ENCODE results near the gene SP110.

SP110 gene

DNA sequence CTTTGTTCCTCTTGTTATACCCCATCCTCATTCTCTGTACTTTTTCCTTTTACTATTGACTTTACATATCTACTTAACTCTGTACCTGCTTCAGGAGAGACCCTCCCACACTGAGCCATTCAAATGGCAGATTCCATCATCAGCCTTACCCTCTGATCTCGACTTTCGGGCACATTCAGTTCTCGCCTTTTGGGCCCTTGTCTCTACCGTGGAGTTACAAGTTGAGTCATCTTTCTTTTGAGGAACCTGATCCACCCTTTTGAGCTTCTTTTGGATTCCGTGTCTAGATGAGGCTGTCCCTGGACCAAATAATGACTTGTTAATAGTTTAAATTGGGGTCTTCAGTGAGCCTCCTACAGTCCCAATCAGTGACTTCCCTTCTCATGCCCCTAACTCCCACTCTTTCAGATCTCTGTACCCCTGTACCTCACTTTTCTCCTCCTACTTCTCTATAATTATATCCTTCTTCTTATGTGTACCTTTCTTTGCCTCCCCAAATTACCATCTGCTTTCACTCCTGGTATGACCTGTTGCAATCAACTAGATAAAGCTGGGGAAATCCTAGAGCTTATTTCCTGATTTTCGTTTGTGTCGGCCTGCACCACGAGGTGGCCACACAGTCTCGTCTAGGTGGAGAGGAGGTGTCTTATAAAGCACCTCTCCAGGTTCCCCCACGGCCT, 17.2 kb downstream of the SP110 start:
- peak overlapping the region; percentile 81 for H3K4me3 ChIP-seq (ENCODE audit: low read length)
- H3K27me3 ChIP-seq (ENCODE audit: control insufficient read depth, low read length): no peaks in the 10 kb centered on the region
- peaks cover 18% of the 10 kb centered on the region for H3F3A ChIP-seq (ENCODE audit: control insufficient read depth, insufficient read depth)
- H3K36me3 ChIP-seq (ENCODE audit: control insufficient read depth, low read length): peaks cover 17% of the 10 kb centered on the region
- no peak for TF ChIP-seq EZH2phosphoT487 (IDR thresholded peaks at IDR 0.05; ENCODE audit: borderline replicate concordance, low read length)
- TF ChIP-seq, protein P1, sequence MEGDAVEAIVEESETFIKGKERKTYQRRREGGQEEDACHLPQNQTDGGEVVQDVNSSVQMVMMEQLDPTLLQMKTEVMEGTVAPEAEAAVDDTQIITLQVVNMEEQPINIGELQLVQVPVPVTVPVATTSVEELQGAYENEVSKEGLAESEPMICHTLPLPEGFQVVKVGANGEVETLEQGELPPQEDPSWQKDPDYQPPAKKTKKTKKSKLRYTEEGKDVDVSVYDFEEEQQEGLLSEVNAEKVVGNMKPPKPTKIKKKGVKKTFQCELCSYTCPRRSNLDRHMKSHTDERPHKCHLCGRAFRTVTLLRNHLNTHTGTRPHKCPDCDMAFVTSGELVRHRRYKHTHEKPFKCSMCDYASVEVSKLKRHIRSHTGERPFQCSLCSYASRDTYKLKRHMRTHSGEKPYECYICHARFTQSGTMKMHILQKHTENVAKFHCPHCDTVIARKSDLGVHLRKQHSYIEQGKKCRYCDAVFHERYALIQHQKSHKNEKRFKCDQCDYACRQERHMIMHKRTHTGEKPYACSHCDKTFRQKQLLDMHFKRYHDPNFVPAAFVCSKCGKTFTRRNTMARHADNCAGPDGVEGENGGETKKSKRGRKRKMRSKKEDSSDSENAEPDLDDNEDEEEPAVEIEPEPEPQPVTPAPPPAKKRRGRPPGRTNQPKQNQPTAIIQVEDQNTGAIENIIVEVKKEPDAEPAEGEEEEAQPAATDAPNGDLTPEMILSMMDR (IDR thresholded peaks at IDR 0.05; ENCODE audit: low read depth, low read length, poor library complexity, severe bottlenecking): peak; percentile 74
- peaks cover 34% of the 10 kb centered on the region for H3K79me2 ChIP-seq (ENCODE audit: control insufficient read depth, low read length)
- no peaks in the 10 kb centered on the region for H3K9me3 ChIP-seq (ENCODE audit: control insufficient read depth, insufficient read depth, low read length)
- H3K4me1 ChIP-seq (ENCODE audit: control insufficient read depth, low read length): peaks cover 51% of the 10 kb centered on the region
- no peaks in the 10 kb centered on the region for H4K20me1 ChIP-seq (ENCODE audit: control insufficient read depth, insufficient read depth, low read depth, low read length)
- no peaks in the 10 kb centered on the region for H3K9me2 ChIP-seq (replicated peaks; ENCODE audit: control insufficient read depth, low read length)
- peak overlapping the region; percentile 91 for H3K27ac ChIP-seq (ENCODE audit: low read depth, low read length)
- peak overlapping the region; percentile 89 for H3K4me2 ChIP-seq (ENCODE audit: low read length)

DNA sequence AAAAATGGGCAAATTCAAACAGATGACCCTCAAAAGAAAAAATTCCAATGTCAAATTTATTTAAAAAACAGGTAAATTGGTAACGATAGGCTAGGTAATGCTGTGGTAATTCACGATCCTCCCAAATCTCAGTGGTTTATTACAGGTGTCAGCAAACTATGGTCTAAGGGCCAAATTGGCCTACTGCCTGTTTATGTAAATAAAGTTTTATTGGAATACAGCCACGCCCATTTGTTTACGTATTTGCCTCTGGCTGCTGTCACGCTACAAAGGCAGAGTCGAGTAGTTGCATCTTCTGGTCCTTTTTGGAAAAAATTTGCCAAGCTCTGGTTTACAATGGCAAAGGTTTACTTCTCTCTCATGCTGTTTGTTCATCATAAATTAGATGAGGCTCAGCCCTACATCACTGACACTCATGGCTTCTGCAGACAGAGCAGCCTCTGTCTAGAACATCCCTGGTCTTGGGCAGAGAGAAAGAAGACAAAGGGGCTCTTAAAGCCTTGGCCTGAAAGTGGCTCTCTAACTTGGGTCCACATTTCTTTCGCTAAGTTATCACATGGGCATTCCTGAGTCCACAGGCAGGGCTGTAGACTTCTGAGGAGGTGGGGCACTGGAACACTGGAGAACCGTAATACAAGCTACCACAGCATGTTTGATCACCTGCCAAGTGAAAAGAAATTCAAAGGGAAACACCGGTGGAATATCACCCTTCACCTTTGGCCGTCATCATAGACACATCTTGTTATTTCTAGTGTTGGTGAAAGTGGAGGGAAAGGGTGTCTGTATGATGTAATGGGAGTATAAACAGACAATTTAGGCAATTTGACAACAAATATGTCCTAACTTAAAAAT, 34.8 kb downstream of the SP110 start:
- Histone ChIP-seq H3K27ac (ENCODE audit: low read depth, low read length) (no peak overlapping the region), H3K79me2 (ENCODE audit: control insufficient read depth, low read length) (no peaks in the 10 kb centered on the region), H4K20me1 (ENCODE audit: control insufficient read depth, insufficient read depth, low read depth, low read length) (no peaks in the 10 kb centered on the region), H3K9me3 (ENCODE audit: control insufficient read depth, insufficient read depth, low read length) (no peaks in the 10 kb centered on the region), H3K4me3 (ENCODE audit: low read length) (no peak overlapping the region), H3K9me2 (replicated peaks; ENCODE audit: control insufficient read depth, low read length) (no peaks in the 10 kb centered on the region), H3K4me1 (ENCODE audit: control insufficient read depth, low read length) (no peaks in the 10 kb centered on the region), H3K4me2 (ENCODE audit: low read length) (no peak overlapping the region), H3K27me3 (ENCODE audit: control insufficient read depth, low read length) (no peaks in the 10 kb centered on the region), H3K36me3 (ENCODE audit: control insufficient read depth, low read length) (no peaks in the 10 kb centered on the region), H3F3A (ENCODE audit: control insufficient read depth, insufficient read depth) (no peaks in the 10 kb centered on the region)
- TF ChIP-seq, protein P1 (IDR thresholded peaks at IDR 0.05; ENCODE audit: low read depth, low read length, poor library complexity, severe bottlenecking): no peak
- TF ChIP-seq EZH2phosphoT487 (IDR thresholded peaks at IDR 0.05; ENCODE audit: borderline replicate concordance, low read length): no peak

DNA sequence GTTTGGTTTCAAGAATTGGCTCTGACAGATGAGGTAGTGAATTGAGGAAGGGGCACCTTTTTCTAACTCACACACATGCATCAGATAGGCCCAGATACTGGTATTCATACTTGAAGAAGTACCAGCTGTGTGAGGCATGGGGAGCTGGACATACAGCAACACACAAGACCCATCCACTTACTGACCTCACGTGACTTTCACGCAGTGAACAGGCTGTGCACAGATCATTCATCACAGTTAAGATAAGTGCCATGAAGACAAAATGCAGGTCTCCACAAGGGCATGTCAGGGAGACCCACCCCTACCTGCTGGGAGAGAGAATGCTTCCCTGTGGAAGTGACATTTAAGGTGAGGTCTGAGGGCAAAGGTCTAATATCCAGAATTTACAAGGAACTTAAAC, 38.6 kb downstream of the SP110 start:
- TF ChIP-seq, protein P1 (IDR thresholded peaks at IDR 0.05; ENCODE audit: low read depth, low read length, poor library complexity, severe bottlenecking): no peak
- TF ChIP-seq EZH2phosphoT487 (IDR thresholded peaks at IDR 0.05; ENCODE audit: borderline replicate concordance, low read length): no peak
- H3K27ac ChIP-seq (ENCODE audit: low read depth, low read length): no peak overlapping the region
- no peaks in the 10 kb centered on the region for H3K79me2 ChIP-seq (ENCODE audit: control insufficient read depth, low read length)
- H3K4me1 ChIP-seq (ENCODE audit: control insufficient read depth, low read length): no peaks in the 10 kb centered on the region
- no peak overlapping the region for H3K4me3 ChIP-seq (ENCODE audit: low read length)
- H4K20me1 ChIP-seq (ENCODE audit: control insufficient read depth, insufficient read depth, low read depth, low read length): no peaks in the 10 kb centered on the region
- H3K4me2 ChIP-seq (ENCODE audit: low read length): no peak overlapping the region
- no peaks in the 10 kb centered on the region for H3K9me2 ChIP-seq (replicated peaks; ENCODE audit: control insufficient read depth, low read length)
- no peaks in the 10 kb centered on the region for H3F3A ChIP-seq (ENCODE audit: control insufficient read depth, insufficient read depth)
- H3K27me3 ChIP-seq (ENCODE audit: control insufficient read depth, low read length): no peaks in the 10 kb centered on the region
- H3K9me3 ChIP-seq (ENCODE audit: control insufficient read depth, insufficient read depth, low read length): no peaks in the 10 kb centered on the region
- H3K36me3 ChIP-seq (ENCODE audit: control insufficient read depth, low read length): no peaks in the 10 kb centered on the region
